ENCODE results near the gene FARP1.

The FARP1 gene

DNA sequence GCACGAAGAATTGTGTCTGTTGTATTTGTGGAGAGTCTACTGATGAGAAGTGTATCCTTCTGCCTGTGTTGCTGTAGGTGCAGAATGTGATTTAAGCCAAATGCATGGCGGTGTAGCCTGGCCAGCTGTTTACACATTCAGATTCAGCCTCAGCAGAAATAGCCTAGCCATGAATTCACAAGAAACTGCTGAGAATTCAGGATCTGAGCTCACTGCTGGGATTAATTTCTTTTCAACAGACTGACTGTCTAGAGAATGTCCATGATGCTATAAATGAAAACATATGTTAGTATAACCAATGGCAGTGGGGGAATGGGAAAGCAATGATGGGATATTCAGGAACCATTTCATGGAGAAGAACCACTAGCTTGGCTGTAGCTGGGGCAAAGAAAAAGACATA lies 111.6 kb downstream of the FARP1 start:
- Histone ChIP-seq H4K20me1 (ENCODE audit: insufficient read depth) (no peaks in the 10 kb centered on the region), H3K4me1 (ENCODE audit: low read depth, poor library complexity, severe bottlenecking) (no peaks in the 10 kb centered on the region), H3K36me3 (ENCODE audit: insufficient read depth) (no peaks in the 10 kb centered on the region), H3K27ac (no peak overlapping the region), H3K27me3 (ENCODE audit: insufficient read depth, low read depth) (no peaks in the 10 kb centered on the region), H3K4me2 (no peak overlapping the region), H3K9ac (no peak overlapping the region), H3K79me2 (ENCODE audit: insufficient read depth, low read depth) (no peaks in the 10 kb centered on the region), H2AFZ (ENCODE audit: low read depth) (no peak overlapping the region), H3K4me3 (IDR thresholded peaks at IDR 0.05; ENCODE audit: insufficient read depth, low read depth, low read length) (no peak overlapping the region)
- TF ChIP-seq, protein P1, sequence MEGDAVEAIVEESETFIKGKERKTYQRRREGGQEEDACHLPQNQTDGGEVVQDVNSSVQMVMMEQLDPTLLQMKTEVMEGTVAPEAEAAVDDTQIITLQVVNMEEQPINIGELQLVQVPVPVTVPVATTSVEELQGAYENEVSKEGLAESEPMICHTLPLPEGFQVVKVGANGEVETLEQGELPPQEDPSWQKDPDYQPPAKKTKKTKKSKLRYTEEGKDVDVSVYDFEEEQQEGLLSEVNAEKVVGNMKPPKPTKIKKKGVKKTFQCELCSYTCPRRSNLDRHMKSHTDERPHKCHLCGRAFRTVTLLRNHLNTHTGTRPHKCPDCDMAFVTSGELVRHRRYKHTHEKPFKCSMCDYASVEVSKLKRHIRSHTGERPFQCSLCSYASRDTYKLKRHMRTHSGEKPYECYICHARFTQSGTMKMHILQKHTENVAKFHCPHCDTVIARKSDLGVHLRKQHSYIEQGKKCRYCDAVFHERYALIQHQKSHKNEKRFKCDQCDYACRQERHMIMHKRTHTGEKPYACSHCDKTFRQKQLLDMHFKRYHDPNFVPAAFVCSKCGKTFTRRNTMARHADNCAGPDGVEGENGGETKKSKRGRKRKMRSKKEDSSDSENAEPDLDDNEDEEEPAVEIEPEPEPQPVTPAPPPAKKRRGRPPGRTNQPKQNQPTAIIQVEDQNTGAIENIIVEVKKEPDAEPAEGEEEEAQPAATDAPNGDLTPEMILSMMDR (conservative IDR thresholded peaks at IDR 0.05; ENCODE audit: low read depth, low read length), result no peak

- no peaks in the 10 kb centered on the region for H3K79me2 ChIP-seq (ENCODE audit: insufficient read depth, low read depth)
- H3K27ac ChIP-seq, result no peak overlapping the region
- H3K27me3 ChIP-seq (ENCODE audit: insufficient read depth, low read depth), result no peaks in the 10 kb centered on the region
- no peak overlapping the region for H3K4me3 ChIP-seq (IDR thresholded peaks at IDR 0.05; ENCODE audit: insufficient read depth, low read depth, low read length)
- no peak overlapping the region for H3K4me2 ChIP-seq
- no peaks in the 10 kb centered on the region for H3K4me1 ChIP-seq (ENCODE audit: low read depth, poor library complexity, severe bottlenecking)
- H4K20me1 ChIP-seq (ENCODE audit: insufficient read depth), result no peaks in the 10 kb centered on the region
- no peak overlapping the region for H3K9ac ChIP-seq
- H3K36me3 ChIP-seq (ENCODE audit: insufficient read depth), result no peaks in the 10 kb centered on the region
- no peak overlapping the region for H2AFZ ChIP-seq (ENCODE audit: low read depth)
- TF ChIP-seq, protein P1 (conservative IDR thresholded peaks at IDR 0.05; ENCODE audit: low read depth, low read length), result no peak
Observed at GRCh38 chr13:98258226-98258625, 115.3 kb downstream of the FARP1 start.

- H3K9ac ChIP-seq, result no peak overlapping the region
- no peaks in the 10 kb centered on the region for H4K20me1 ChIP-seq (ENCODE audit: insufficient read depth)
- TF ChIP-seq, protein P1 (conservative IDR thresholded peaks at IDR 0.05; ENCODE audit: low read depth, low read length), result no peak
- no peaks in the 10 kb centered on the region for H3K79me2 ChIP-seq (ENCODE audit: insufficient read depth, low read depth)
- H3K4me2 ChIP-seq, result no peak overlapping the region
- H3K36me3 ChIP-seq (ENCODE audit: insufficient read depth), result no peaks in the 10 kb centered on the region
- no peaks in the 10 kb centered on the region for H3K4me1 ChIP-seq (ENCODE audit: low read depth, poor library complexity, severe bottlenecking)
- no peak overlapping the region for H3K27ac ChIP-seq
- H2AFZ ChIP-seq (ENCODE audit: low read depth), result no peak overlapping the region
- H3K27me3 ChIP-seq (ENCODE audit: insufficient read depth, low read depth), result no peaks in the 10 kb centered on the region
- no peak overlapping the region for H3K4me3 ChIP-seq (IDR thresholded peaks at IDR 0.05; ENCODE audit: insufficient read depth, low read depth, low read length)
Observed at GRCh38 chr13:98260357-98261164, 117.7 kb downstream of the FARP1 start.

GRCh38 chr13:98261165-98261702 lies 118.3 kb downstream of the FARP1 start:
- no peaks in the 10 kb centered on the region for H3K79me2 ChIP-seq (ENCODE audit: insufficient read depth, low read depth)
- no peaks in the 10 kb centered on the region for H3K27me3 ChIP-seq (ENCODE audit: insufficient read depth, low read depth)
- no peak overlapping the region for H3K4me3 ChIP-seq (IDR thresholded peaks at IDR 0.05; ENCODE audit: insufficient read depth, low read depth, low read length)
- no peak overlapping the region for H2AFZ ChIP-seq (ENCODE audit: low read depth)
- no peaks in the 10 kb centered on the region for H4K20me1 ChIP-seq (ENCODE audit: insufficient read depth)
- H3K27ac ChIP-seq, result no peak overlapping the region
- H3K36me3 ChIP-seq (ENCODE audit: insufficient read depth), result no peaks in the 10 kb centered on the region
- TF ChIP-seq, protein P1 (conservative IDR thresholded peaks at IDR 0.05; ENCODE audit: low read depth, low read length), result no peak
- peaks cover under 1% of the 10 kb centered on the region for H3K4me1 ChIP-seq (ENCODE audit: low read depth, poor library complexity, severe bottlenecking)
- no peak overlapping the region for H3K4me2 ChIP-seq
- H3K9ac ChIP-seq, result no peak overlapping the region
